Osteoblast (primary cell): ENCODE results near the gene ANKRD40. TPM values are rescaled to one million over a fixed set of nuclear protein-coding genes. Genes with fewer than 3 reads are reported as not detected.

Experiments
- DNase-seq: peaks from one replicate; pipeline ENCODE4 v3.0.0; 2011; ENCODE audit warnings: low spot score, mixed read lengths; ENCODE audit not compliant: insufficient read length; ENCODE audit errors: missing footprints
- H2AFZ ChIP-seq: 2 replicates; pipeline ENCODE4 v1.6.0; 2011; ENCODE audit warnings: mild to moderate bottlenecking, low read length
- H3K27ac ChIP-seq: 2 replicates; pipeline ENCODE4 v1.5.1; 2011; ENCODE audit warnings: mild to moderate bottlenecking, low read depth, low read length, moderate library complexity
- H3K27me3 ChIP-seq: 2 replicates; pipeline ENCODE4 v1.6.0; 2012; ENCODE audit warnings: mild to moderate bottlenecking, control low read depth, inconsistent platforms, low read length, moderate library complexity; ENCODE audit not compliant: insufficient read depth
- H3K36me3 ChIP-seq: 2 replicates; pipeline ENCODE4 v1.5.1; 2011; ENCODE audit warnings: mild to moderate bottlenecking, low read length, control low read depth, moderate library complexity; ENCODE audit not compliant: insufficient read depth
- H3K4me1 ChIP-seq: 2 replicates; pipeline ENCODE4 v1.5.1; 2011; ENCODE audit warnings: mild to moderate bottlenecking, low read length, control low read depth, moderate library complexity; ENCODE audit not compliant: insufficient read depth
- H3K4me2 ChIP-seq: 2 replicates; pipeline ENCODE4 v1.6.0; 2011; ENCODE audit warnings: mild to moderate bottlenecking, low read length; ENCODE audit not compliant: insufficient read depth
- H3K4me3 ChIP-seq: fragments of 200-600 bp; sonication (generic); 3 replicates; pipeline ENCODE4 v1.5.1; 2012; ENCODE audit warnings: mild to moderate bottlenecking, low read length, inconsistent platforms; ENCODE audit not compliant: insufficient read depth
- H3K79me2 ChIP-seq: 2 replicates; pipeline ENCODE4 v1.6.0; 2012; ENCODE audit warnings: mild to moderate bottlenecking, low read length, control low read depth, inconsistent platforms; ENCODE audit not compliant: insufficient read depth
- H3K9me3 ChIP-seq: 2 replicates; pipeline ENCODE4 v1.5.1; 2011; ENCODE audit warnings: low read depth, low read length, control low read depth
- H4K20me1 ChIP-seq: 2 replicates; pipeline ENCODE4 v1.6.0; 2012; ENCODE audit warnings: mild to moderate bottlenecking, low read length, control low read depth; ENCODE audit not compliant: insufficient read depth
- total RNA-seq: library from RNA; depleted of rRNA; stranded (reverse); fragments of >200 nt; gene quantifications from 2 replicates; pipeline ENCODE4 v1.2.3, GENCODE V29; 2012
- TF ChIP-seq, protein P1 (sequence below): IDR thresholded peaks from 2 replicates; pipeline ENCODE4 v1.5.1; 2011; ENCODE audit warnings: mild to moderate bottlenecking, low read depth, low read length, moderate library complexity; ENCODE audit errors: extremely low read depth

Gene ANKRD40
- total RNA-seq, 1 donor, result 42.7 TPM

DNA sequence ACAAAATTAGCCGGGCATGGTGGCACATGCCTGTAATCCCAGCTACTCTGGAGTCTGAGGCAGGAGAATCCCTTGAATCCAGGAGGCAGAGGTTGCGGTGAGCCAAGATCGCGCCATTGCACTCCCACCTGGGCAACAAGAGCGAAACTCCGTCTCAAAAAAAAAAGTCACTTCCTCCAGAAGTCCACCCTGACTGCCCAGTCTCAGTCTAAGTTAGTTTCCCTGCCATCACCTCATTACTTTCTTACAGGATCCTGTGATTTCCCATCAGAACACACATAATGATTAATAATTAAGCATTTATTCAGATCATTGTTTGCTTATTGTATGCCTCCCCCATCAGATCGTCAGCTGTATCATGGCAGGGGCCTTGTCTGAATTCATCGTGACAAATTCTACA is 41.4 kb downstream of the ANKRD40 start:
- Histone ChIP-seq H3K4me2 (no peak overlapping the region), H4K20me1 (no peaks in the 10 kb centered on the region), H3K27me3 (no peaks in the 10 kb centered on the region), H3K4me1 (peaks cover 30% of the 10 kb centered on the region), H3K79me2 (no peaks in the 10 kb centered on the region), H3K4me3 (no peak overlapping the region), H3K36me3 (no peaks in the 10 kb centered on the region), H2AFZ (no peak overlapping the region), H3K9me3 (no peaks in the 10 kb centered on the region), H3K27ac (no peak overlapping the region)
- DNase-seq, result no peak
- TF ChIP-seq, protein P1, sequence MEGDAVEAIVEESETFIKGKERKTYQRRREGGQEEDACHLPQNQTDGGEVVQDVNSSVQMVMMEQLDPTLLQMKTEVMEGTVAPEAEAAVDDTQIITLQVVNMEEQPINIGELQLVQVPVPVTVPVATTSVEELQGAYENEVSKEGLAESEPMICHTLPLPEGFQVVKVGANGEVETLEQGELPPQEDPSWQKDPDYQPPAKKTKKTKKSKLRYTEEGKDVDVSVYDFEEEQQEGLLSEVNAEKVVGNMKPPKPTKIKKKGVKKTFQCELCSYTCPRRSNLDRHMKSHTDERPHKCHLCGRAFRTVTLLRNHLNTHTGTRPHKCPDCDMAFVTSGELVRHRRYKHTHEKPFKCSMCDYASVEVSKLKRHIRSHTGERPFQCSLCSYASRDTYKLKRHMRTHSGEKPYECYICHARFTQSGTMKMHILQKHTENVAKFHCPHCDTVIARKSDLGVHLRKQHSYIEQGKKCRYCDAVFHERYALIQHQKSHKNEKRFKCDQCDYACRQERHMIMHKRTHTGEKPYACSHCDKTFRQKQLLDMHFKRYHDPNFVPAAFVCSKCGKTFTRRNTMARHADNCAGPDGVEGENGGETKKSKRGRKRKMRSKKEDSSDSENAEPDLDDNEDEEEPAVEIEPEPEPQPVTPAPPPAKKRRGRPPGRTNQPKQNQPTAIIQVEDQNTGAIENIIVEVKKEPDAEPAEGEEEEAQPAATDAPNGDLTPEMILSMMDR, result no peak

- Histone ChIP-seq H3K4me3 (no peak overlapping the region), H4K20me1 (no peaks in the 10 kb centered on the region), H2AFZ (no peak overlapping the region), H3K36me3 (no peaks in the 10 kb centered on the region), H3K27me3 (no peaks in the 10 kb centered on the region), H3K79me2 (no peaks in the 10 kb centered on the region), H3K27ac (no peak overlapping the region), H3K9me3 (no peaks in the 10 kb centered on the region), H3K4me2 (no peak overlapping the region), H3K4me1 (peaks cover 31% of the 10 kb centered on the region)
- DNase-seq, result no peak
- TF ChIP-seq, protein P1, result no peak
Measured at GRCh38 chr17:50665838-50666237, 41.9 kb downstream of the ANKRD40 start.

DNA sequence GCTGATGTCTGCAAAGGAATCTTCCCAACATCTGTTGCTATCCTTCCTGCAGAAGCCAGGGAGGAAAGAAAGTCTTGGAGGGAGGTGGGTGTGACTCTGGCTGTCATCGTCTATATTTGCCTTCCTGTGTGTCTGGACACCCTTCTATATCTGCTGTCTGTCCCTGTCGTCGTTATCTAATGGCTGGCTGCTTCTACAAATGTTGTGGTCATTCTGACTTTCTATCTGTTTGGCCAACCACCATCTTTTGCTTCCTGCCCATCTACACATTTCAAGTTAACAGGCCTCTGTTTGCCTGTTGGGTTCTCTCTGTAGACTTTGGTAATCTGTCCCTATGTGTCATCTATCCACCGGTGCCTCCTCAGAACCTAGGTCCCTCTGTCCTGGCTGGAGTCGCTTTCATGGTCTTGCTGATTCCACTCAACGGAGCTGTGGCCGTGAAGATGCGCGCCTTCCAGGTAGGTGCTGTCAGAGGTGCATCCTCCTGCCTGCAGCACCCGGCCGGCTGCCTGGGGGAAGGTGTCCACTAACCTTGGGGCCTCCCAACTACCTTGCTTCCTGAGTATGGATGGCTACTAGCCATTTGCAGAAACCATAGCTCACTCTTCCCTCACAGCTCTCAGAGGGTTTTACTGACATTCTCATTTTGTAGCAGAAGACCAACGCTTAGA is 42.8 kb downstream of the ANKRD40 start:
- Histone ChIP-seq H3K4me1 (peaks cover 36% of the 10 kb centered on the region), H3K27me3 (no peaks in the 10 kb centered on the region), H3K4me2 (no peak overlapping the region), H3K27ac (no peak overlapping the region), H2AFZ (no peak overlapping the region), H4K20me1 (no peaks in the 10 kb centered on the region), H3K36me3 (no peaks in the 10 kb centered on the region), H3K4me3 (no peak overlapping the region), H3K79me2 (no peaks in the 10 kb centered on the region), H3K9me3 (no peaks in the 10 kb centered on the region)
- TF ChIP-seq, protein P1, result no peak
- no peak for DNase-seq

DNA sequence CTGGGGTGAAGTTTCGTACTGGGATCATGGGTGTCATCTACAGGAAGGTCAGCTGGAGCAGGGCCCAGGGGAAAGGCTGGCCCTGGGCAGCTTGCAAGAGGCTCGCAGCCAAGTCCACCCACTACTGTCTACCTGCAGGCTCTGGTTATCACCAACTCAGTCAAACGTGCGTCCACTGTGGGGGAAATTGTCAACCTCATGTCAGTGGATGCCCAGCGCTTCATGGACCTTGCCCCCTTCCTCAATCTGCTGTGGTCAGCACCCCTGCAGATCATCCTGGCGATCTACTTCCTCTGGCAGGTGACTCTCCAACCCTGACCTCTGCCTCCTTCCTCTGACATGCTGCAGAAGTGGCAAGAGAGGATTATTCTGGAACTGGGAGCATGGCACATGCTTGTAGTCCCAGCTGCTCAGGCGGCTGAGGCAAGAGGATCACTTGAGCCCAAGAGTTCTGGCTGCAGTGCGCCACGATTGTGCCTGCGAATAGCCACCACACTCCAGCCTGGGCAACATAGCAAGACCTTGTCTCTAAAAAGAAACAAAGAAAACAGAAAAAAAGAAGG is 43.8 kb downstream of the ANKRD40 start:
- TF ChIP-seq, protein P1, result no peak
- Histone ChIP-seq H3K4me3 (no peak overlapping the region), H3K9me3 (no peaks in the 10 kb centered on the region), H4K20me1 (no peaks in the 10 kb centered on the region), H3K36me3 (no peaks in the 10 kb centered on the region), H3K4me1 (peaks cover 37% of the 10 kb centered on the region), H3K27me3 (no peaks in the 10 kb centered on the region), H3K79me2 (no peaks in the 10 kb centered on the region), H3K27ac (no peak overlapping the region), H3K4me2 (no peak overlapping the region), H2AFZ (no peak overlapping the region)
- no peak for DNase-seq
